ENCODE measurements around the gene TMEM235. TPM values are rescaled to one million over a fixed set of nuclear protein-coding genes. Genes with fewer than 3 reads are reported as not detected.

Gene TMEM235
- total and polyA plus RNA-seq, 9 of the 15 experiments (the other 6 are each of a cell fraction or from before 2014, with no cell fraction given), result not detected

GRCh38 chr17:78214016-78214705 lies 17.3 kb upstream of the TMEM235 start, which contains the start of gene BIRC5 (continued):
- TF ChIP-seq, protein P1, sequence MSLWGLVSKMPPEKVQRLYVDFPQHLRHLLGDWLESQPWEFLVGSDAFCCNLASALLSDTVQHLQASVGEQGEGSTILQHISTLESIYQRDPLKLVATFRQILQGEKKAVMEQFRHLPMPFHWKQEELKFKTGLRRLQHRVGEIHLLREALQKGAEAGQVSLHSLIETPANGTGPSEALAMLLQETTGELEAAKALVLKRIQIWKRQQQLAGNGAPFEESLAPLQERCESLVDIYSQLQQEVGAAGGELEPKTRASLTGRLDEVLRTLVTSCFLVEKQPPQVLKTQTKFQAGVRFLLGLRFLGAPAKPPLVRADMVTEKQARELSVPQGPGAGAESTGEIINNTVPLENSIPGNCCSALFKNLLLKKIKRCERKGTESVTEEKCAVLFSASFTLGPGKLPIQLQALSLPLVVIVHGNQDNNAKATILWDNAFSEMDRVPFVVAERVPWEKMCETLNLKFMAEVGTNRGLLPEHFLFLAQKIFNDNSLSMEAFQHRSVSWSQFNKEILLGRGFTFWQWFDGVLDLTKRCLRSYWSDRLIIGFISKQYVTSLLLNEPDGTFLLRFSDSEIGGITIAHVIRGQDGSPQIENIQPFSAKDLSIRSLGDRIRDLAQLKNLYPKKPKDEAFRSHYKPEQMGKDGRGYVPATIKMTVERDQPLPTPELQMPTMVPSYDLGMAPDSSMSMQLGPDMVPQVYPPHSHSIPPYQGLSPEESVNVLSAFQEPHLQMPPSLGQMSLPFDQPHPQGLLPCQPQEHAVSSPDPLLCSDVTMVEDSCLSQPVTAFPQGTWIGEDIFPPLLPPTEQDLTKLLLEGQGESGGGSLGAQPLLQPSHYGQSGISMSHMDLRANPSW (CRISPR knock-in tag; IDR thresholded peaks at IDR 0.05), result peak; percentile 41; the same call in 1 of the 2 replicates
- no peak for TF ChIP-seq MXD1 (CRISPR knock-in tag; IDR thresholded peaks at IDR 0.05; ENCODE audit: borderline replicate concordance, poor library complexity, severe bottlenecking)
- no peak for TF ChIP-seq ZNF282 (CRISPR knock-in tag; IDR thresholded peaks at IDR 0.05)
- peak; percentile 86 for TF ChIP-seq SUPT5H (IDR thresholded peaks at IDR 0.05)
- TF ChIP-seq, protein P2, sequence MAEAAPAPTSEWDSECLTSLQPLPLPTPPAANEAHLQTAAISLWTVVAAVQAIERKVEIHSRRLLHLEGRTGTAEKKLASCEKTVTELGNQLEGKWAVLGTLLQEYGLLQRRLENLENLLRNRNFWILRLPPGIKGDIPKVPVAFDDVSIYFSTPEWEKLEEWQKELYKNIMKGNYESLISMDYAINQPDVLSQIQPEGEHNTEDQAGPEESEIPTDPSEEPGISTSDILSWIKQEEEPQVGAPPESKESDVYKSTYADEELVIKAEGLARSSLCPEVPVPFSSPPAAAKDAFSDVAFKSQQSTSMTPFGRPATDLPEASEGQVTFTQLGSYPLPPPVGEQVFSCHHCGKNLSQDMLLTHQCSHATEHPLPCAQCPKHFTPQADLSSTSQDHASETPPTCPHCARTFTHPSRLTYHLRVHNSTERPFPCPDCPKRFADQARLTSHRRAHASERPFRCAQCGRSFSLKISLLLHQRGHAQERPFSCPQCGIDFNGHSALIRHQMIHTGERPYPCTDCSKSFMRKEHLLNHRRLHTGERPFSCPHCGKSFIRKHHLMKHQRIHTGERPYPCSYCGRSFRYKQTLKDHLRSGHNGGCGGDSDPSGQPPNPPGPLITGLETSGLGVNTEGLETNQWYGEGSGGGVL (CRISPR knock-in tag; IDR thresholded peaks at IDR 0.05), result no peak
- no peak for TF ChIP-seq CAMTA2 (CRISPR knock-in tag; conservative IDR thresholded peaks at IDR 0.05)
- no peak for TF ChIP-seq RAD21 (CRISPR knock-in tag; conservative IDR thresholded peaks at IDR 0.05 in 1 of 2, IDR thresholded peaks at IDR 0.05 in 1 of 2)
- peak; percentile 41; the same call in 1 of the 2 replicates for TF ChIP-seq ZBTB7A (IDR thresholded peaks at IDR 0.05; ENCODE audit: borderline replicate concordance, control insufficient read depth, low read depth, low read length)
- peak; percentile 95 for TF ChIP-seq ZNF592 (IDR thresholded peaks at IDR 0.05)
- peak; percentile 31; the same call in 1 of the 2 replicates for TF ChIP-seq HBP1 (CRISPR knock-in tag; IDR thresholded peaks at IDR 0.05)
- TF ChIP-seq RBFOX2 (IDR thresholded peaks at IDR 0.05; ENCODE audit: low read depth, low read length), result peak; percentile 95
- TF ChIP-seq SMAD3 (CRISPR knock-in tag; conservative IDR thresholded peaks at IDR 0.05), result peak; percentile 73; the same call in 1 of the 2 replicates
- TF ChIP-seq ZNF197 (CRISPR knock-in tag; IDR thresholded peaks at IDR 0.05; ENCODE audit: low read depth), result 0 out of 2 replicates have a peak, but pooled peaks have one; percentile 59
